ENCODE data around the gene DENND4A.

GRCh38 chr15:65659502-65660052 lies 132.5 kb downstream of the DENND4A start:
- TF ChIP-seq, protein P1, sequence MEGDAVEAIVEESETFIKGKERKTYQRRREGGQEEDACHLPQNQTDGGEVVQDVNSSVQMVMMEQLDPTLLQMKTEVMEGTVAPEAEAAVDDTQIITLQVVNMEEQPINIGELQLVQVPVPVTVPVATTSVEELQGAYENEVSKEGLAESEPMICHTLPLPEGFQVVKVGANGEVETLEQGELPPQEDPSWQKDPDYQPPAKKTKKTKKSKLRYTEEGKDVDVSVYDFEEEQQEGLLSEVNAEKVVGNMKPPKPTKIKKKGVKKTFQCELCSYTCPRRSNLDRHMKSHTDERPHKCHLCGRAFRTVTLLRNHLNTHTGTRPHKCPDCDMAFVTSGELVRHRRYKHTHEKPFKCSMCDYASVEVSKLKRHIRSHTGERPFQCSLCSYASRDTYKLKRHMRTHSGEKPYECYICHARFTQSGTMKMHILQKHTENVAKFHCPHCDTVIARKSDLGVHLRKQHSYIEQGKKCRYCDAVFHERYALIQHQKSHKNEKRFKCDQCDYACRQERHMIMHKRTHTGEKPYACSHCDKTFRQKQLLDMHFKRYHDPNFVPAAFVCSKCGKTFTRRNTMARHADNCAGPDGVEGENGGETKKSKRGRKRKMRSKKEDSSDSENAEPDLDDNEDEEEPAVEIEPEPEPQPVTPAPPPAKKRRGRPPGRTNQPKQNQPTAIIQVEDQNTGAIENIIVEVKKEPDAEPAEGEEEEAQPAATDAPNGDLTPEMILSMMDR (IDR thresholded peaks at IDR 0.05) = no peak
- no peak for TF ChIP-seq POLR2A (IDR thresholded peaks at IDR 0.05)
